Cerebellar nuclear complex (tissue), 1 donor: ENCODE results near the gene C1GALT1.

ENCODE experiments used
- DNase-seq, 2 experiments: peaks; one replicate each; lab custom pipeline; 2025; lab: John Stamatoyannopoulos, UW

Gene C1GALT1

GRCh38 chr7:7201578-7202374 lies 19.4 kb downstream of the C1GALT1 start:
- DNase-seq: no peak

GRCh38 chr7:7202375-7202720 lies 20.0 kb downstream of the C1GALT1 start:
- DNase-seq: no peak

DNA sequence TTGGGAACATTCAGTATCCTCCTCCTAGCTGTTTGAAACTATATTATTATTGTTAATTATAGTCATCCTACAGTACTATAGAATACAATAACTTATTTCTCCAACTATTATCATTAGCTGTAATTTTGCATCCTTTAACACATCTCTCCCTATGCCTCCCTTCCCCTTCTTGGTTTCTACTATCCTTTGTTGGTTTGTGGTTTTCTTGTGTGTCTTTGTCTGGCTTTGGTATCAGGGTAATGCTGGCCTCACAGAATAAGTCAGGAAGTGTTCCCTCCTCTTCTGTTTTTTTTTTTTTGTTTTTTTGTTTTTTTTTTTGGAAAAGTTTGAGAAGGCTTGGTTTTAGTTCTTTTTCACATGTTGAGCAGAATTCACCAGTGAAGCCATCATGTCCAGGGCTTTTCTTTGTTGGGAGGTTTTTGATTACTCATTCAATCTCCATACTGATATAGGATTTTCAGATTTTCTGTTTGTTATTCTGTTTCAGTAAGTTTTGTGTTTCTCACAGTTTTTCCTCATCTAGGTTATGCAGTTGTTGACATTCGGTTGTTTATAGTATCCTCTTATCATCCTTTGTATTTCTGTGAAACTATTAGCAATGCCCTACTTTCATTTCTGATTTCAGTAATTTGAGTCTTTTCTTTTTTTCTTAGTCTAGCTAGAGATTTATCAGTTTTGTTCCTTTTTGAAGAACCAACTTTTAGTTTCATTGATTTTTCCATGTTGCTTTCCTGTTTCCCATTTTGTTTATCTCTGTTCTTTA lies 21.6 kb downstream of the C1GALT1 start:
- no peak for DNase-seq

DNA sequence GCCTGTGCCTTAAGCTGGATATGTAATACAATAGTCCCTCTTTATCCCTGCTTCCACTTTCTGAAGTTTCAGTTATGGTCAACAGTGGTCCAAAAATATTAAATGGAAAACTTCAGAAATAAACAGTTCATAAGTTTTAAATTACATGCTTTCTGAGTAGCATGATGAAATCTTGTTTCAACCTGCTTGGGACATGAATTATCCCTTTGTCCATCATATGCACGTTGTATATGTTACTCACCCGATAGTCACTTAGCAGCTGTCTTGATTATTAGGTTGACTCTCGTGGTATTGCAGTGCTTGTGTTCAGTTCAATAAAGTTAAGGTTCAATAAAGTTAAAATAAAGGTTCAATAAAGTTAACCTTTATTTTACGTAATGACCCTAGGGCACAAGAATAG lies 25.5 kb downstream of the C1GALT1 start:
- no peak for DNase-seq

DNA sequence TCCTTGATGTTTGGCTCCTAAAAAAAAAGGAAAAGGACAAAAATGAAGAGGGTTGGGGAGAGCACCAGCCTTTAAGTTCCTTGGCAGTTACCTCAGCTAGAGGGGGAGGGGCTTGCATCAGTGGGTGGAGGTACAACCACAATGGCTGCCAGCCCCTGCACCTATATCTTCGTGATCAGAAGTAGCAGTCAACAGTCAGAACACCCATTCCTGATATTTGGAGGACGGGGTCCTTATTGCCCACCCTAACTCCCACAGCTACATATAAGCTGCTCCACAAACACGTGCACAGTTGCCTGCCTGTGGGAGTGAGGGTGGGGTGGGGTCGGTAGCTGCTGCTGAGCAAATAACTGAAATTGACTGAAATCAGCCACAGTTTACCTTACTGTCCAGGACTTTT lies 26.2 kb downstream of the C1GALT1 start:
- no peak for DNase-seq

DNA sequence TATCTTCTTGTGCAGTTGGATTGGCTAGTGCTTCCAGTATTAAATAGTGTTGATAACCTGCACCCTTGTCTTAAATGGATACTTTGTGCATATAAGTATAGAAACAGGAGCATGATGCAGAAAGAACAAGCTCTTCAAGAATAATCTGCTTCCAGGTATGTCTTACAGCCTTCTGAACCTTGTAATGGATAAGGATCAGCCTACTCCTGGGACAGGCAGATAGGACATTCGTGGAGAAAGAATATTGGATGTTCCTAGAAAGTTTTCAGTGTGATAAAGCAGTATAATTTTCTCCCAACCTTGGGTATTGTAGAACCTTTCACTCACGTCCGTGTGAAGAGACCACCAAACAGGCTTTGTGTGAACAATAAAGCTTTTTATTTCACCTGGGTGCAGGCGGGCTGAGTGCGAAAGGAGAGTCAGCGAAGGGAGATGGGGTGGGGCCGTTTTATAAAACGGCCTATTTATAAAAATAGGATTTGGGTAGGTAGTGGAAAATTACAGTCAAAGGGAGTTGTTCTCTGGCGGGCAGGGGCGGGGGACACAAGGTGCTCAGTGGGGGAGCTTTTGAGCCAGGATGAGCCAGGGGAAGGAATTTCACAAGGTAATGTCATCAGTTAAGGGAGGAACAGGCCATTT lies 27.2 kb downstream of the C1GALT1 start:
- DNase-seq: no peak

DNA sequence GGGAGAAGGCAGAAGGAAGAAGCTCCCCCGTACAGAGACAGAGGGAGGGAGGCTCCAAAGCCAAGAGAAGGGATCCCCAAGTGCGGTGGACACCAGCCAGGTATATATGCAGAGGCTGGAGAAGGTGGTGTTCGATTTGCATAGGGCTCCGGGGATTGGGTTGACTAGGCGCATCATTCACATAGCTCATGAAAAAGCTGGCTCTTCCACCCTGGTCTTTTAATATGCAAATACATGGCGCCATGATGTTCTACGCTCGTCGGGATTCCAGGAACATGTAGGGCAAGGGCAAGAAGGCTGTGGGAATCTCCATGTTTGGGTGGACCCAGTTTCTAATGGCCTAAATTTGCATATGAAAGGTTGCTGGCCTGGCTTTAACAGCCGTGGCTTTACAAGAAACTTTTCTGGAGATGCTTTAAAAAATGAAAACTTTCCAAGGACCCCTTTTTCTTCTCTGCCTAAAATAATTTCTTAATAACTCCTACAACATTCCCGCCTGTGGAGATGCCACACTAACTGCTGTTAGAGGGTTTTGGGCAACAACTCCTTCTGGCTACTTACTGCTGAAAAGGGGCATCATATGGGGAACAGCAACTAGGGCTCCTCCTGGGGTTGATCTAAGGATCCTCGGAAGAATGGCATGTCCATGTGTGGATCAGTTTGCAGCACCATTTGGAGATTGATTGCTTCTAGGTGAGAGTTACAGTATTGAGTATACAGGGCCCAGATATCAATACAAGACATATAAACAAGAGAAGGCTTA lies 28.3 kb downstream of the C1GALT1 start:
- no peak for DNase-seq

DNA sequence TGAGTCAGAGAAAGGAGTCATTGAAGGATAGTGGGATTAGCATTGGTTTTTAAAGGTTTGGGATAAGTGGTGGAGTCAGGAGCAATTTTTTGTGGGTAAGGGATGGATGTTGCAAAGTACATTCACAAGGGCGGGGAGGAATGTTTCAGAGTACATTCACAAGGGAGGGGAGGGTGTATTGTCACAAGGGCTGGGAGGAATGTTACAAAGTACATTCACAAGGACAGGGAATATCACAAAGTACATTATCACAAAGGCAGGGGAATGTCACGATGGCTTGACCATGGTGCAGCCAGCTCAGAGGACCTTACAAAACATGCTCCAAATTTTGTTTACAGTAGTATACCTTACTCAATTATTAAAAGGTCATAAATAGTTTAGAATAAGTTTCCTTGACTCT lies 30.3 kb downstream of the C1GALT1 start:
- no peak for DNase-seq

DNA sequence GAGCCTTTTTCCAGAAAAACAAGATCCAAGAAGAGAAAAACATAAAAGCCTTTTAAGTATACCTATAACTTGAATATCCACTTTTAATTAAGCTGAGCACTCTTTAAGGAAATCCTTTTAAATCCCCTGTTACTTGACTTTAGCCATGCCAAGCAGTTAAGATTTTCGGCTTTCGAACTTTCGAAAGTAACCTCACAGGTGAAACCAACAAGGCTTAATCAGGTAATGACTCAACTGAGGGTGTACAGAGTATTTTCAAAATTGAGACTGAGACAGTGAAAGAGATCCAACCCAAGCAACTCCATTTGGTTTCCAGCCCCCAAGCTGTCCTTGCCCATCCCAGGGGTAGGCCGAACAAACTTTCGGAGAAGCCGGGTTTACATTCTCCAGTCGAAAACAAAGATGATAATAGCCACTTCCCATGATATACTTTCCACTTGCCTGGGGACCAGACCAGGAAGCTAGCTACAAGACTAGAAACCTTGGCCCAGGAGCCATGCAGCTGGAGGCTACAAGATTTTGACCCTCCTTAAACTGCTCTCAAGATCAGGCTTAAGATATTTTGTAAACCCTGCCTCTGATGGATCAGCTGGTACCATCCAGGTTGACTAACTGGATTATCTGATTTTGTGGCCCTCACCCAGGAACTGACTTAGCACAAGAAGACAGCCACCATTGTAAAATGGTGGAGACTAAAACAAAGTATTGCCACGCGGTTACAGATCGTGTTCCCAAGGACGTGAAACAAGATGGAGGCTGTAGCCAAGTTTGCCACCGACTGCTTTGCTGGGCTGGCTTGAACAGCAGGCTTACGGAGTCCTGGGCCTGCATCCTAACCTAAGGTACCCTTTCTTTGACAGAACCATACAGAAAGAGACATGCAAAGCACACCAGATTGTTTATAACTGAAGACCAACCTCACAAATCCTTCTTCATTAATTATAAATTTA lies 32.3 kb downstream of the C1GALT1 start:
- no peak for DNase-seq

GRCh38 chr7:7216279-7216678 lies 33.9 kb downstream of the C1GALT1 start:
- DNase-seq: no peak

- DNase-seq: no peak
Measured at GRCh38 chr7:7219216-7219615, 36.9 kb downstream of the C1GALT1 start.

- no peak for DNase-seq
Measured at GRCh38 chr7:7220821-7221220, 38.5 kb downstream of the C1GALT1 start.

DNA sequence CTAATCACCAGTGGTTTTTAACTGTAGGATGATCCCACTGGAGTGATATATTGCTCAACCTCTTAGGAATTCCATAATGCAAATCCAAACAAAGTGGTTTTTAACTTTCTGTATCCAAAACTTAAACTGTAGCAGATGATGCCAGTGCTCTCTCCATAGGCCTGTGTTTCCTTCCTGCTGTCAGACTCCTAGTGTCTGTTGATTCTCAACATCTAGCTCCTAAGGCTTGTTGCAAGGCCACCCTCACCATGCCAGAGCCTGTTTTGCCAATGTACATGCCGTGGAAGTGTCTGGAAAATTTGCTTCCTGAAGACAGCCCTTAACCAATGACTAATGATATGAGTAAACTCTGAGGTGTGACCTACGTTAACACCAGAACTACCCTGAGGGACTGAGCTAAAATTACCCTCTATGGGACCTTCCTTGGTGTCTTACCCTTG lies 39.3 kb downstream of the C1GALT1 start:
- no peak for DNase-seq

GRCh38 chr7:7223250-7223649 lies 40.9 kb downstream of the C1GALT1 start:
- no peak for DNase-seq

DNA sequence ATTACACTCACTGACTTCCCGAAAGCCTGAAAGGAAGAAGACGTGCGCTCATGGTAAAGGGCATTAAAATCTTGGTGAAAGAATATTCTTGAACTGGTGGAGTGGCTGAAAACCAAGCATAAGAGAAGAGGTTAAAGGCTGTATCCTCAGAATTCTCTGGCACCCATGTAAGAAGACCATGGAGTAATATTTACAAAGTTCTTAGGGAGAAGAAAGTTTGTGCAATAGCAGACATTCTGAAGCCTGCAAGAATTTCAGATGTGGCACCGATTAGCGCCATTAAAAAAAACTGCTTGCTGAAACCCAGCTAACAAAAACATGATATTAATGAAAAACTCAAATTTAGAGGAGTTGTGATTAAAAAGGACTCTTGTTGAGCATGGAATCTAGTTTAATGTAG lies 44.1 kb downstream of the C1GALT1 start:
- no peak for DNase-seq

DNA sequence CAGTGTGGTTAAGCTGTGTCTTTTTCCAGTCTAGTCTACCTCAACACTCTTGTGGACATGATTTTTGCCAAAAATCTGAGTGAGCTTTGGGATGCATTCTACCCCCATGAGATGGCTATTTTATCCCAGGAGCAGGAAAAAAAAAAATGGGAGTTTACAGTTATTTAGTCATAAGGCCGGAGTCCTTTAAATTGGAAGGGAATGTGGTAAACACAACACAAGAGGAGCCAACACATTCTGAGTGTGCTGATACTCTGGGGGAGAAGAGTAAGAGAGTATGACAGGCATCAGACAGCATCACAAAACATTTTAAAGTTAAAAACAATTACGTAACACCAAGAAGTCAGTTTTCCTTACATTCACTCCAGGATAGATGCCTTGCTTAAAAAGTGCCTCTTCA lies 46.1 kb downstream of the C1GALT1 start:
- DNase-seq: no peak

DNA sequence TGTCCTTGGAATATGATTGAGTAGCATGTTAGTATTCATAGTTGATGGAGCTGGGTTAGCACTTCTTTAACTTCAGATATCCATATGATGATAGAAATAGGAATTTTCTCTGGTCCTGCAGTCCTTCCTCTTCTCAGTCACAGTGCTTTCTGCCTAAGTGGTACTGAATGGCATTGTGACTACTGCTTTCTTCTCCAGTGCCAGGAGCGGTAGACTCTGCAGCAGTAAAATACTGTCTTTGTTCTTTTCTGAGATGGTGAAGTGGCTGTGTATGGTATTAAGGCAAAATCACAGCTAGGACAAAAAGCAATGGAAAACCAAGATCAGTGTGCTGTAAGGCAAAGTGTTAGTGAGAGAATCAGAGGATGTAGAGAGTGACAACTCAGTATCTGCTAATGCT lies 46.6 kb downstream of the C1GALT1 start:
- DNase-seq: no peak

GRCh38 chr7:7231000-7231399 lies 48.7 kb downstream of the C1GALT1 start:
- DNase-seq: no peak

GRCh38 chr7:7231865-7232264 lies 49.5 kb downstream of the C1GALT1 start:
- no peak for DNase-seq

DNA sequence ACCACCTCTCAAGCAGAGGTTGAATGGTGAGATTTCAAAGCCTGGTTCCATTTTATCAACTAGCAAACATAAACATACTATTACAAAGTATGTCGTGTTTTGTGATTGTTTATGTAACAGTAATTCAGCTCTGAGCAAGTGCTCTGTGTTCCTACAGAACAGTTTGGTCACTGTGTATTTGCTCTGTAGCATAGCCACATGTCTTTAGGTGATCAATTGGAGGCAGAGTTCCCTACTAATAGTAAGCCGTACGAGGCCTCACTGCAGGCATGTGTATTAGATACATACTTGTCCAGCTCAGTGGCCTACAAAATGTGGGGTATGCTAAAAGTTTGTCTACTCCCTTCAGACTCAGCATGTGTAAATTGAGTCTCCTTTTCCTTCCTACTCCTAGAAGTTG lies 53.0 kb downstream of the C1GALT1 start:
- DNase-seq: no peak

DNA sequence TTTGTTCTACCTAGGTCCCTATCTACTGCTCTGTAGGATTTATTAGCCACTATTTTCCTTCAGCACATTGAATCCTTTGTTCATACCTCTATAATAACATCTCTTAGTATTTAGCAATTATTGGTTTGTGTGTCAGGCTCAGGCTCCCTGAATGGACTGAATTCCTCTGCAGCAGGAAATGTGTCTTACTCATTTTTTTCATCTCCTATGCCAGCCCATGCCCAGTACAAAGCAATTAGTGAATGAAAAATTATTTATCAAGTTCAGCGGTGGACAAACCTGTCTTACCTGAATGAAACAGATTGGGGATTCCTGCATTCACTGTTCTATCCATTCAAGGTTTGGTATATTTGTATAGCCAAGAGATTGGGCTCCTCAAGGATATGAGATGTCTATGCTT lies 53.7 kb downstream of the C1GALT1 start:
- DNase-seq: no peak
